Left ventricle myocardium inferior (tissue), 1 donor: ENCODE results near the gene CSDE1. TPM values are rescaled to one million over a fixed set of nuclear protein-coding genes. Genes with fewer than 3 reads are reported as not detected.

Source experiments
- DNase-seq: peaks from one replicate; pipeline ENCODE4 v3.0.0-alpha.2; 2020
- H3K27ac ChIP-seq: fragments of 200-600 bp; replicated peaks from 2 replicates; pipeline ENCODE4 v1.8.0; 2021
- H3K27me3 ChIP-seq: fragments of 200-600 bp; 2 replicates; pipeline ENCODE4 v1.8.0; 2021; ENCODE audit warnings: low read depth
- H3K36me3 ChIP-seq: fragments of 200-600 bp; 2 replicates; pipeline ENCODE4 v1.8.0; 2021
- H3K4me1 ChIP-seq: fragments of 200-600 bp; 2 replicates; pipeline ENCODE4 v1.8.0; 2021
- H3K4me3 ChIP-seq: fragments of 200-600 bp; 2 replicates; pipeline ENCODE4 v1.8.0; 2021; ENCODE audit warnings: mild to moderate bottlenecking, moderate library complexity
- H3K9me3 ChIP-seq: fragments of 200-600 bp; replicated peaks from 2 replicates; pipeline ENCODE4 v1.8.0; 2021
- CTCF ChIP-seq: fragments of 200-600 bp; IDR thresholded peaks from 2 replicates; pipeline ENCODE4 v1.8.0; 2021; ENCODE audit warnings: antibody characterized with exemption, mild to moderate bottlenecking, borderline replicate concordance
- intact Hi-C: fragments of 100-400 bp; cut with micrococcal nuclease; formaldehyde crosslinking; loops from one replicate; pipeline ENCODE4 v1.11.0; 2022
- total RNA-seq: library from RNA; stranded (reverse); fragmentation: NEBNext Ultra II Directional; extraction: Animal tissue kit (Norgen Biotek cat#: 25700); gene quantifications from one replicate; pipeline ENCODE4 v1.2.1, GENCODE V29; 2021
- donor health status: DM: no; HTN: yes; CAD: no; lungs with severe emphysema.

Gene CSDE1
- total RNA-seq, 1 donor from 2014 or later, result 910 TPM

GRCh38 chr1:114707604-114708003 is 50.2 kb downstream of the CSDE1 start:
- no peak overlapping the region for H3K4me3 ChIP-seq
- H3K27ac ChIP-seq, result no peak overlapping the region
- no peak for DNase-seq
- TF ChIP-seq CTCF, result no peak
- H3K27me3 ChIP-seq, result no peaks in the 10 kb centered on the region
- intact Hi-C loops, result no loop called here
- no peaks in the 10 kb centered on the region for H3K4me1 ChIP-seq
- peaks cover 75% of the 10 kb centered on the region for H3K36me3 ChIP-seq
- no peaks in the 10 kb centered on the region for H3K9me3 ChIP-seq

GRCh38 chr1:114703242-114703641 is 54.5 kb downstream of the CSDE1 start:
- Histone ChIP-seq H3K4me1 (no peaks in the 10 kb centered on the region), H3K36me3 (peaks cover 35% of the 10 kb centered on the region), H3K27me3 (no peaks in the 10 kb centered on the region), H3K9me3 (no peaks in the 10 kb centered on the region), H3K27ac (no peak overlapping the region), H3K4me3 (no peak overlapping the region)
- TF ChIP-seq CTCF, result no peak
- no peak for DNase-seq
- intact Hi-C loops, result no loop called here

- Histone ChIP-seq H3K27me3 (no peaks in the 10 kb centered on the region), H3K4me3 (no peak overlapping the region), H3K36me3 (peaks cover 30% of the 10 kb centered on the region), H3K9me3 (no peaks in the 10 kb centered on the region), H3K27ac (no peak overlapping the region), H3K4me1 (no peaks in the 10 kb centered on the region)
- DNase-seq, result no peak
- no peak for TF ChIP-seq CTCF
- intact Hi-C loops, result no loop called here
Measured at GRCh38 chr1:114702737-114703136, 55.0 kb downstream of the CSDE1 start.

GRCh38 chr1:114701931-114702330 is 55.9 kb downstream of the CSDE1 start:
- Histone ChIP-seq H3K4me1 (no peaks in the 10 kb centered on the region), H3K9me3 (no peaks in the 10 kb centered on the region), H3K4me3 (no peak overlapping the region), H3K27ac (no peak overlapping the region), H3K27me3 (no peaks in the 10 kb centered on the region), H3K36me3 (peaks cover 22% of the 10 kb centered on the region)
- TF ChIP-seq CTCF, result no peak
- DNase-seq, result no peak
- intact Hi-C loops, result no loop called here

- H3K9me3 ChIP-seq, result no peaks in the 10 kb centered on the region
- intact Hi-C loops, result no loop called here
- no peaks in the 10 kb centered on the region for H3K27me3 ChIP-seq
- H3K4me1 ChIP-seq, result no peaks in the 10 kb centered on the region
- no peak overlapping the region for H3K27ac ChIP-seq
- TF ChIP-seq CTCF, result no peak
- DNase-seq, result no peak
- H3K4me3 ChIP-seq, result no peak overlapping the region
- H3K36me3 ChIP-seq, result peaks cover 5% of the 10 kb centered on the region
Measured at GRCh38 chr1:114700036-114700600, 57.7 kb downstream of the CSDE1 start.
